Omental fat pad (tissue), 4 donors: ENCODE results near the gene MORC1. TPM values are rescaled to one million over a fixed set of nuclear protein-coding genes. Genes with fewer than 3 reads are reported as not detected.

ENCODE experiments used
- ATAC-seq: fragments of 150-250 bp; one replicate; pipeline ENCODE4 v1.9.1; 2016; ENCODE audit warnings: mild to moderate bottlenecking, moderate library complexity; ENCODE audit not compliant: low FRiP score
- DNase-seq: peaks from one replicate; pipeline ENCODE4 v3.0.0-alpha.2; 2019; ENCODE audit warnings: low spot score
- total RNA-seq, 4 donors: library from RNA; depleted of rRNA; stranded (reverse); fragments of >200 nt; gene quantifications; one replicate each; pipeline ENCODE4 v1.1.0, GENCODE V29; 2016
- TF ChIP-seq, protein P1 (sequence below), 3 donors: fragments of 450-650 bp; IDR thresholded peaks; one replicate each; pipeline ENCODE4 v1.5.1; 2016 to 2017; ENCODE audit warnings: antibody characterized with exemption in 3 of 3, mild to moderate bottlenecking in 3 of 3, moderate library complexity in 2 of 3

Gene MORC1
- total RNA-seq, 4 donors from 2014 or later, result 0.09 TPM; not detected in 3

DNA sequence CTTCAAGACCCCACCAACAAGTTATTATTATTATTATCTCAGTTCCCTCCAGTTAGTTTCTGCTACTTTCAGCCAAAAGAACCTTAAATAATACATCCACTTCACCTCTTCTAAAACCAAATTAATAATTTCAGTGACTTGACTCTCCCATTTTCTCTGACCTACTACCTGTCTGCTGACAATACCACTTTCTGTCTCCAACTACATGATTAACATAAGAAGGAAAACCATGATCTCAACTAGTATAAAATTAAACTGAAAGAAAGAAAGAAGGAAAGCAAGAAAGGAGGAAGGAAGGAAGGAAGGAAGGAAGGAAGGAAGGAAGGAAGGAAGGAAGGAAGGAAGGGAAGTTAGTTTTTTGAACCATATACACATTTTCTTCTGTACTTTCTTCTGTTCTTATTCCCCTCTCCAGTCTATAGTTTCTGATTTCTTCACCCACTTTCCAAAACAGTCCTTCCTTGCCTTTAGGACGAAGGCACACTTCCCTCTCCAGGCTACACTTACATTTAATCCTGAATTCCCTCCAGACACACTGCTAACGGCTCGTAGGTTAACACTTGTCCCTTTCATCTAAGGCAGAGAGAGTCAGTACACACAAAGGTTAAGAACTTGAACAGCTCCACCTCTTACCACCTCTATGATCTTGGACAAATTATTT, 84.8 kb downstream of the MORC1 start:
- DNase-seq (no peak), ATAC-seq (no peak)
- TF ChIP-seq, protein P1, sequence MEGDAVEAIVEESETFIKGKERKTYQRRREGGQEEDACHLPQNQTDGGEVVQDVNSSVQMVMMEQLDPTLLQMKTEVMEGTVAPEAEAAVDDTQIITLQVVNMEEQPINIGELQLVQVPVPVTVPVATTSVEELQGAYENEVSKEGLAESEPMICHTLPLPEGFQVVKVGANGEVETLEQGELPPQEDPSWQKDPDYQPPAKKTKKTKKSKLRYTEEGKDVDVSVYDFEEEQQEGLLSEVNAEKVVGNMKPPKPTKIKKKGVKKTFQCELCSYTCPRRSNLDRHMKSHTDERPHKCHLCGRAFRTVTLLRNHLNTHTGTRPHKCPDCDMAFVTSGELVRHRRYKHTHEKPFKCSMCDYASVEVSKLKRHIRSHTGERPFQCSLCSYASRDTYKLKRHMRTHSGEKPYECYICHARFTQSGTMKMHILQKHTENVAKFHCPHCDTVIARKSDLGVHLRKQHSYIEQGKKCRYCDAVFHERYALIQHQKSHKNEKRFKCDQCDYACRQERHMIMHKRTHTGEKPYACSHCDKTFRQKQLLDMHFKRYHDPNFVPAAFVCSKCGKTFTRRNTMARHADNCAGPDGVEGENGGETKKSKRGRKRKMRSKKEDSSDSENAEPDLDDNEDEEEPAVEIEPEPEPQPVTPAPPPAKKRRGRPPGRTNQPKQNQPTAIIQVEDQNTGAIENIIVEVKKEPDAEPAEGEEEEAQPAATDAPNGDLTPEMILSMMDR (IDR thresholded peaks at IDR 0.05), result no peak

DNA sequence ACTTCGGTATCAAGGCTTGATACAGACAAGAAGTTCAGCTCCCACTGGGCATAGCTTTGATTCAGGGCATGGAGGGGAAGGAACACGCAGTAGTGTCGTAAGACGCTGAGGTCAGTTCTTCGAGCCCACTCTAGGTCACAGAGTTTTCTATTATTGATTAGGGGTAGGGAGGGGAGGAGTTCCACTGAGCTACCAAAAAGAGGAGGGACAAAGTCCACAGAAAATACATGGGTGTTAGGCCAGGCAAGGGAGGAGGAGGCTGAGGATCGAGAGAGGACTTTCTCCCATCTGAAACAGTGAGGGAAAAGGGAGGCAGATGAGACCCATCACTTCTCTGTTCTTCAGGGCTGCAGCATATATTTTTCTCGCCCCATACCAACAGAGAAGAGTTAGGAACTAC, 89.2 kb downstream of the MORC1 start:
- TF ChIP-seq, protein P1 (IDR thresholded peaks at IDR 0.05), result no peak
- ATAC-seq, result no peak
- DNase-seq, result no peak

DNA sequence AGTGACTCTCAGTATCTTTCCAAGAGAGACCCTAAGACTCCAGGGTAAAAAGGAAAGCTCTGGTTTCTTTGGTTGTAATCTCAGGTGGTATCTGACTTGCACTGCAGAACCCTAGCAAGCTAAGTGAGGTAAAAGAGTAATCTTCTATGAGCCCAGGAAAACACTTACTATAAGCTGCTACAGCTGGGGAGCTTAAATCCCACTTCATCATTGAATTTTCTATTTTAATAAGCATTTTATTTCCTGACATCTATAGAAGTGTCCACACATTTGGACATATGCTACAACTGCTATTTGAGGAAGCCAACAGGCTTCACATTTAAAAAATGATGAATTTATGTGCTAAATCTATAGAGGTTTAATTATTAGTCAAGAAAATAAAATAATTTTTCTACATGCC, 91.1 kb downstream of the MORC1 start:
- TF ChIP-seq, protein P1 (IDR thresholded peaks at IDR 0.05), result no peak
- DNase-seq (no peak), ATAC-seq (no peak)

DNA sequence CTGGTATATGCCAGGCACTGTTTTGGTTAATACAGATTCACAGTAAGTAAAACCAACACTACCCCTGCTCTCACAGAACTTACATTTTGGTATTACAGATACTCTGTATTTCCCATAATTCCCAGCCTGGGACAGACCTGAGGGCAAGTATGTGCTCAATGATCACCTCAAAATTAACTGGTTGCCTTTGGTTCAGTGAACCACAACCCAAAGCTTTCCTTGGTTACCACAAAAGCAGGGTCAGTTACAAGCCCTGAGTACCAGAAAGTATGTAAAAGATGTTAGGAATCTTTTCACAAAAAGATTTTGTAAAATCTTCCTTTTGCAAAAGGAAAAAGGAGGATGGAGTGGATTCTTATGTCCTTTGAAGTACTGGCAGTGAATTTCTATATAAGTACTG, 92.0 kb downstream of the MORC1 start:
- ATAC-seq (no peak), DNase-seq (no peak)
- TF ChIP-seq, protein P1 (IDR thresholded peaks at IDR 0.05), result no peak

DNA sequence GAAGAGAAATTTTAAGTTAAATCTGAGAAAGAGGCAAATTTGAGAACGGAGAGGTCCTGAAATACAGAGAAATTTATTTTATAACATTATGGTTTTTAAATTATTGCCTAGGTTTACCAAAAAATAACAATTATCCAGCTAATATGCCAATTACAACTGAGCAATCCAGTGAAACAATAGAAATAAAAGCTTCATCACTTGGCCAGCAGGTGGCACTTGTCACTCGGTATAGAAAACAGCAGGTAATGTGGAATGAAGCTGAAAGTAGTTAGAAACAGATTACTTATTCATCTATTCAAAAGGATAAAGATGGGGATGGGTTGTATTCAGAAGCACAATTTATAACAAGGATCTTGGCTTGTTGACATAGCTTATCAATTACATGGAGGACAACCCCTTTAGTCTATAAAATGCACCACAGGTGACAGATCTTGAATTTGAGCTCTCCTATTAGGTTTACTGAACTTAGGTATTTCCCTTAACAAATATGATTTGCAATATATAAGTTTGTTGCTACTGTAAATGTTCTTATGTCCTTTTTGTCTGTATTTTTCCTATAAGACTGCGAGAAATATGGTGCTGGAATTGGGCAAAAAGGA, 94.2 kb downstream of the MORC1 start:
- ATAC-seq, result no peak
- TF ChIP-seq, protein P1 (IDR thresholded peaks at IDR 0.05), result no peak
- no peak for DNase-seq

DNA sequence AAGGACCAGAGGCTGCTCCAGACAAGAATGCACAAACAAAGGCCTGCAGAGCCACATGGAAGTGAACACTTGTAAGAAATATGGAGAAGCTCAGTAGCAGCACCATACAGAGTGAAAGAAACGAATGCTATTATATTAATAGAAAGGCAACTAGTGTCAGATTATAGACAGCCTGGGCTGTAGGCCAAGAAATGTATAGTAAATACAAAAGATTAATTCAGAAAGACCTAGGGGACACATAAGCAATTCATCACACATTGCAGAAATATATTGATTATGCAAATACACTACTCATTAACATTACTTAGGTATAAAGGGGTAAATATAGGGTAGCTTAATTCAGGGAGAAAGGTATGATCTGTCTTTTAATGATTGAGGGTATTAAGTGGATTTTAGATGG, 94.8 kb downstream of the MORC1 start:
- TF ChIP-seq, protein P1 (IDR thresholded peaks at IDR 0.05), result no peak
- no peak for DNase-seq
- ATAC-seq, result no peak

DNA sequence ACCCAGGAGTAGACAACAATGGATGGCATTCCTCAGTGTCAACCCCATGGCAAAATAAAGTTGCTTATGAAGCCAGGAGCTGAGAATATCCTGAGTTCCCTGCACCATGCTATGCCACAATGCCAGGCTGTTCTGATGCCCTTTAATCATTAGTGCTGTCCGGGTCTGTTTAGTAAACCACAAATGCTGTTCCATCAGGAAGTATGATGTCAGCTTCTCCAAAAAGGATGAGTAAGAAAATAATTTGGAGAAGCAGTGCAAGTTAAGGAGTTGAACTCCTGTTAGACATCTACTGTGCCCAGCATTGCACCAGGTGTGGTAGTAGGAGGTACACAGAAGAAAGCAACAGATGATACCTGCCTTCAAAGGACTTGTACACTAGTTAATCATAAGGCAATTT, 96.4 kb downstream of the MORC1 start:
- TF ChIP-seq, protein P1 (IDR thresholded peaks at IDR 0.05), result no peak
- no peak for ATAC-seq
- DNase-seq, result no peak
